ENCODE data around the gene ARFGAP3.

- TF ChIP-seq YY1 (tag by site-specific recombination; IDR thresholded peaks at IDR 0.05) (no peak), ZNF302 (tag by site-specific recombination; IDR thresholded peaks at IDR 0.05; ENCODE audit: low read depth) (no peak), SCRT1 (tag by site-specific recombination; IDR thresholded peaks at IDR 0.05; ENCODE audit: borderline replicate concordance) (no peak), ZNF629 (tag by site-specific recombination; IDR thresholded peaks at IDR 0.05) (no peak), ZNF600 (tag by site-specific recombination; IDR thresholded peaks at IDR 0.05) (no peak), PRDM2 (tag by site-specific recombination; IDR thresholded peaks at IDR 0.05; ENCODE audit: borderline replicate concordance) (no peak), CTCF (tag by site-specific recombination; IDR thresholded peaks at IDR 0.05) (no peak)
These were observed 26.9 kb downstream of the ARFGAP3 start for GRCh38 chr22:42830161-42830560.
